Inflammatory macrophage treated with lipopolysaccharide for 4 hours (primary cell): ENCODE results near the gene MARK2.

Source experiments
- DNase-seq: peaks from one replicate; pipeline ENCODE4 v3.0.0-alpha.2; 2020

MARK2 gene

DNA sequence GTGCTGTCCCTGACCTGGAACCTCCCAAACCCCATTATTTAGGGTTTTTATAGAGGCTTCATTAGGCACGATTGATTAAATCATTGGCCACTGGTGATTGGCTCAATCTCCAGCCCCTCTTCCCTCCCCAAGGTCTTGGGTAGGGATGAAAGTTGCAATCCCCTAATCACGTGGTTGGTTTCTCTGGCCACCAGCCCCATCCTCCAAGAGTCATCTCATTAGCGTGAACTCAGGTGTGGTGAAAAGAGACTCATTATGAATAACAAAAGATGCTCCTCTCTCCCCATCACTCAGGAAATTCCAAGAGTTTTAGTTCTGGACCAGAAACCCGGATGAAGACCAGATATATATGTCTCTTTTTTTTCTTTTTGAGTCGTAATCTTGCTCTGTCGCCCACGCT lies 7.6 kb upstream of the MARK2 start:
- no peak for DNase-seq

GRCh38 chr11:63832336-63832735 lies 6.6 kb upstream of the MARK2 start:
- DNase-seq, result peak; percentile 36

DNA sequence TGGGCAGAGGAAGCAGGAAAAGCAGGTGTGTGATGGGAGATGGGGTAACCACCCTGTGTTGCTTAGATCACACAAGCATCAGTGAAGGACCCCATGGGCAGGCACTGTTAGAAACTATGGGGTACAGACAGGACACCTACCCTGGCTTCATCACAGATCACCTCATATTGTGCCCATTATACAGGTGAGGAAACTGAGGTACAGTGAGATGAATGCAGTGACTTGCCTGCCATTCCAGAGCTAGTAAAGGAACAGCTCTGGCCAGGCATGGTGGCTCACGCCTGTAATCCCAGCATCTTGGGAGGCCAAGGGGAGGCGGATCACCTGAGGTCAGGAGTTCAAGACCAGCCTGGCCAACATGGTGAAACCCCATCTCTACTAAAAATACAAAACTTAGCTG lies 5.9 kb upstream of the MARK2 start:
- no peak for DNase-seq

GRCh38 chr11:63834535-63835157 lies 4.3 kb upstream of the MARK2 start:
- DNase-seq, result no peak

- DNase-seq, result no peak
These were observed 3.8 kb upstream of the MARK2 start for GRCh38 chr11:63835158-63835545.

- DNase-seq, result peak; percentile 73
These were observed 1.8 kb upstream of the MARK2 start for GRCh38 chr11:63837027-63837688.

- peak; percentile 76 for DNase-seq
These were observed 1.2 kb upstream of the MARK2 start for GRCh38 chr11:63837739-63838138.

DNA sequence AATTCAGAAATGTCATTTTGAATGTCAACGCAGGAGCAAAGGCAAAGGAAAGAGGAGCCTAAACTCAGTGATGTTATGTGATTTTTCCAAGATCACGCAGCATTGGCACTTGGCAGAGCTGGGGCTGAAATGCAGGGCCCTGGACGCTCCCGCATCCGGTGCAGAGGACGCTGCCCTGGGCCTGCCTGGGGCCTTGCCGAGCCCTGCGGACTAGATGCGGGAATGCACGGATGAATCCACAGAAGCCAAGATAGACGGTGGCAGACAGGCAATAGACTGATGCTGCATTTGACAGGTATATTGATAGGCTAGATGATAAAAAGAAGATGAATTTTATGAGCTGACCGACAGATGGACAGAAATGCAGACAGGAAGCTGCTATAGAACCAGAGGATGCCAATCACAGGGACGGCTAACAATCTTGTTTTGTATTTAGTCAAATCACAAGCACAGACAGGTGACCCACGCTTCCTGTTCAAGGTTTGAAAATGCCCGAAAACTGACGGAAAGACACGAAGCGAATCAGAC lies 696 bp upstream of the MARK2 start:
- no peak for DNase-seq

- DNase-seq, result peak; percentile 68
These were observed 822 bp downstream of the MARK2 start for GRCh38 chr11:63839508-63840355.

DNA sequence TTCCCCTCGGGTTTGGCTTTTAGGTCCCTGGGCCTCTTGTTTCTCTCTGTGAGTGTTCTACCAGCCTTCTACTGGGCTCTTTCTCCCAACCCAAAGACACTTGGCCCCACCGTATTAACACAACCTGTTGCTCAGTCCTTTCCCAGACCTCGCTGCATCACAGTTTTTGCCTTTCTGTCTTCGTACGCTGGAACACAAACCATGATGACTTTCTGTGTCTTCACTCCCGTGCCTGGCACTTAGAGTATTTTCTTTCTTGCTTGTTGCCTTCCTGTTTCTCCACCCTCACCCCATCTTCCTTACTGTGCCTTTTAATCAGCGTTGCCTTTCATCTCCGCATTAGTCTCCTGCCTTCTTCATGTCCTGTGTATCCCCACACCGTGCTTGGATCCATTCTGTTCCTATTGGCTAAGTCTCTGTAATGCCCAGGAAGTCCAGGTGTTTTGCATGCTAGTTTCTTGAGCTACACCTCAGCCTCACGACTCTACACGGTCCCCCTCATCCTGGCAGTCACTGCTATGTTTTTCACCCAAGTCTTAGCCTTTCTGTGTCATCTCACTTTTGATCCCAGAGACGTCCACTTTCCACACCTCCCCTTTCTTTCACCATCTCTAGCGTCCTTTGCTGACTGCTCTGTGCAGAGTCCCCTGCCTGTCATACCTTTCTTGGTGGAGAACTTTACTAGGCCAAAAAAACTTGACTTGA lies 1.6 kb downstream of the MARK2 start:
- peak; percentile 21 for DNase-seq

GRCh38 chr11:63841554-63841953 lies 2.6 kb downstream of the MARK2 start:
- no peak for DNase-seq

DNA sequence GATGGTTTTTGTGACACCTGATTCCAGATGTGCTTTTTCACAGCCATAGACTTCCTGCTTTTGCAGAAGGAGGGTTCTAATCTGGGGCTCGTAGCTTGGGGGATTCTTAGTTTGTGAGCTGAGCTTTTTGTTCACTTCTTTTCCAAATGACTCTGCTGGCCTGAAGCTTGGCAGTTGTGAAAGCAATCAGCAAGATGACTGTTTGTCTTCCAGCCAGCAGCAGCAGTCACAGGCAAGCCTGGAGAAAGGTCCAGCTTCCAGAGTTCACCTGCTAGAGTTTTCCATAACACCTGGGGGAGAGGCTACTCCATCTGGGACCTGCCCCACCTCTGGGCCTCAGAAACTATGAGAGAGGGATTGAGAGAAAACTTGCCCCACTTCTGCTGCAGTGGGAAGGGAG lies 4.1 kb downstream of the MARK2 start:
- no peak for DNase-seq

DNA sequence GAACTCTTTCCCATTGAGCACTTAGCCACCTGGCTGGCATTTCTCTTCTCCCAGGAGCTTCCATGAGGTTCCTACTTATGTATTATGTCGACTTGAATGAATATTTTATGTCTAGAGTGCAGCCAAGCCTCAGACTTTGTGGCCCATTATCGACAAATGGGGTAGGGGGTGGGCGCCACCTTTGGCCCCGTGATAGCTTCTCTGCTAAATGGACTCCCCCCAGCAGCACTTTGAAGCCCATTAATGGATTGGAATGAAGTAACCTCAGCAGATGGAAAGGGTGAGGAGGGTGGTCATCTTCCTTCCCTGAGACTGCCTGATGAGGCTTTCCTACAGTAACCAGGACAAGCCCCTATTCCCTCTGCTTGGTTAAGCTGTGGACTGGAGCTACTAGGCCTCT lies 5.9 kb downstream of the MARK2 start:
- DNase-seq, result no peak

DNA sequence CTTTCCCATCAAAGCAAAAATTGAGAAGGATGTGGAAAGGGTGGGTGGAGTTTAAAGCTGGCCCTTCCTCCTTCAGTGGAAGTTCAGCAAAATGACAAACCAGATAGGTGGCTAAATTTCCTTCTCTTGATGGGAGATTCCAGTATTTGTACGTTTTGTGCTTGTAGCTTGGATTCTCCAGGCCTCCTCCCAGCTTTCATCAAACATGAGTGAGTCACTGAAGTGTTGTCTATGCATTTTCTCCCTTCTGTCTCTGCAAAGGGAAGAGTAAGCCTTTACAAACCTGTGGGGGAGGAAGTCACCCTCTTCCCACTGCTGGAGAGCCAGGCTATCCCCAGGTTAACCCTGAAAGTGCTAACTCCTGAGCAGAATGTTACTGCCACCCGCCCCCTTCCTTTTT lies 6.4 kb downstream of the MARK2 start:
- DNase-seq, result peak; percentile 94

DNA sequence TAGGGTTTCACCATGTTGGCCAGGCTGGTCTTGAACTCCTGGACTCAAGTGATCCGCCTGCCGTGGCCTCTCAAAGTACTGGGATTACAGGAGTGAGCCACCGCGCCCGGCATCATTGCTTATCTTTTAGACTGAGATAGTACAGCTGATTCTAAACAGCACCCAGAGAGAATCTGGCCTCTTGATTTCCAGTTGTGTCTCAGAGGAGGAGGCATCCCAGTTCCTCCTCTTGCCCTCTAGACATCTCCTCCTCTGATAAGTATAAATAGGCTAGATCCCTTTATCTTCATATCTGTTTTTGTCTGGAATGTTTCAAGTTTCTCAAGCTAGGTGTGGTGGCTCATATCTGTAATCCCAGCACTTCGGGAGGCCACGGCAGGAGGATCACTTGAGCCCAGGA lies 7.0 kb downstream of the MARK2 start:
- DNase-seq, result no peak

GRCh38 chr11:63846897-63847296 lies 8.0 kb downstream of the MARK2 start:
- DNase-seq, result no peak

- DNase-seq, result no peak
These were observed 8.5 kb downstream of the MARK2 start for GRCh38 chr11:63847363-63847762.

DNA sequence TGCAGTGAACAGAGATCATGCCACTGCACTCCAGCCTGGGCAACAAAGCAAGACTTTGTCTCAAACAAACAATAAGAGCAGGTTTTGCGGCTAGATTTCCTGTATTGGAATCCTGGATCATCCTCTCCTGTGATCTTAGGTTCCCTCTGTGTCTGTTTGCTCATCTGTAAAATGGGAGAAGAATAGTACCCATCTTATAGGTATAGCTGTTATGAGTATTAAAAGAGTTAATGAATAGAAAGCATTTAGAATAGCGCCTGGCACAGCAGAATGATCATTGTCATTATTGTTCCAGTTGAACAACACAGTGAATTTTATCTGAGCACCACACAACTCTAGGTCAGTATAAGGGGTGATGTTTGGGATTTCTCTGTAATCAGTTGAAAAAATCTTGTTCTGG lies 10.8 kb downstream of the MARK2 start:
- no peak for DNase-seq

- no peak for DNase-seq
These were observed 12.0 kb downstream of the MARK2 start for GRCh38 chr11:63850920-63851319.

DNA sequence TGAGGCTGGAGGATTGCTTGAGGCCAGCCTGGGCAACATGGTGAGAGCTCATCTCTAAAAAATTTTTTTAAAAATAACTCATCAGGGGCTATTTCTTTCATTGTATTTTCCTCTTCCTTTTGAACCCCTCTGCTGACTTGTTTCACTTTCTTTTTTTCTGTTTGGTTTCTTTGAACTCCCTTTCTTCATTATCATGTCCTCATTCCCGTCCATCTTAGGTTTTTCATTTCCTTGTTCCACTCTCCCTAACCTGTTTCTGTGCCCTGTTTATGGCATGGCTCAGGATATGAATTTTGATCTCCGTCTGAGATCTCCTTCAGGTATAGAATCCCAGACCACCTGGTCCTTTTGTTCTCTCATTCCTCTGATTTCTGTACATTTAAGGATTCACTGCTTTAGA lies 12.5 kb downstream of the MARK2 start:
- DNase-seq, result peak; percentile 51

DNA sequence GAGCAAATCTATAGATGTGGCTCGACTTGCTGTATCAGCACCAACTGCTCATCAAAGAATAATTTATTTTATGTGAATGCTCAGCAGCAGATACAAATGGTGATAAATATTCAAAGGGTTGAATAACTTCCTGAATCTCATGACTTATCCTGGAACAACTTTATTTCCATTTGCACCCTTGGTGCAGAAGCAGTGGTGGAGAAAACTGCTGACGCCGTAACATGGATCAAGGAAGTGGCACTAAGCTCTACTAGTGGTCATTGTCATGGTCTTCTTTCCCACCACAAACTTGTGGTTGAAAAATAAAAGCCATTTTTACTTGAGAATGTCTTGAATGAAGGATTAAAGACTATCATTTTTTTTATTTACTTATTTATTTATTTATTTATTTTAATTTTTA lies 14.6 kb downstream of the MARK2 start:
- DNase-seq, result peak; percentile 31

- DNase-seq, result no peak
These were observed 15.8 kb downstream of the MARK2 start for GRCh38 chr11:63854696-63855095.

DNA sequence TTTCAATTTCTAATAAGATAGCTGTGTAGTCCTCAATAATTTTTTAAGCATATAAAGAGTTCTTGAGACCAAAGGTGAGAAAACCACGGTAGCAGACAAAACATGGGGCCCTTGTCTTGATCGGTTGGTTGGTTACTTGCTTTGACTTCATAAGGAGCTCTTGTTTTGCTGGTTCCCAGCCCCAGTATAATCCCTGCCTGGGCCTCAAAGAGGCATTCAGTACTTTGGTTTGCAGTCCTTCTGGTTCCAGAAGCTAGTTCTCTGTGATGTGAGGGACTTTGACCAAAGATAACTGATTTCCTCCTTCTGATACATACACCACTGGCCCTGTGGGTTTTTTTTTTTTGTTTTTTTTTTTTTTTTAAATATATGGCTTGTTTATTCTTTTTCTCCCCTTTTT lies 17.1 kb downstream of the MARK2 start:
- no peak for DNase-seq
